Measurements from ENCODE around the gene IL6R.
A peak's percentile ranks its signal among the peaks of the same experiment; 100 is the strongest.

DNA sequence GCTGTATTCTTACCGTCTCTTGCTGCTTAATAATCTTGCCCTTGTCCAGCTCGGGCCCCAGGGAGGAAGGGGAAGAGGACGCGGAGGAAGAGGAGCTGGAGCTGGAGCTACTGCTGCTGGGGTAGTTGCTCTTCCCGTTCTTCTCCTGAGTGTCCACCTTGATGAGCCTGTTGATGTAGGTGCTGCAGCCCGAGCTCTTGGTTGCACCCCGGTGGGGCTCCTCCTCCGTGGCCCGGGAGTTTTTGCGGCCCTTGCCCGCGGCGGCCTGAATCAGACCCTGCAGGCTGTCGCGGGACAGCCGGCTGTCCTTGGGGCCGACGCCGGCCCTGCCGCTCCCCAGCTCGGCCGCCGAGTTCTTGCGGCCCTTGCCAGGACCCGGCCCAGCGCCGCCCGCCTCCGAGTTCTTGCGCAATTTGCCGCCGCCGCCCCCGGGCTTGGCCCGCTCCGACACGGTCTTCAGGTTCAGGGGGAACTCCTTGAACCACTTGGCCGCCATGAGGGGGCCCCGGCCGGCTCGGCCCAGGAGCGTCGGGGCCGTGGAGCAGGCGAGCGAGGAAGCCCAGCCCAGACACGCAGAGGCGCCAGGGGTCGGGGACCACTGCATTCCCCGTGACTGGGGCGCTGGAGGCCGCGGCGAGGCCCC lies 96.4 kb downstream of the IL6R start:
- TF ChIP-seq ZNF274 (IDR thresholded peaks at IDR 0.05; ENCODE audit: low read depth, low read length) = no peak
- TF ChIP-seq SUZ12 (IDR thresholded peaks at IDR 0.05; ENCODE audit: extremely low read depth, insufficient read depth, insufficient read length) = peak; percentile 76
